GM21717 (cell line): ENCODE results near the gene LEMD3.

ENCODE experiments used
- ATAC-seq: cut with Tn5 transposase; IDR thresholded peaks from one replicate; pipeline ENCODE4 v1.9.1; 2021; ENCODE audit warnings: mild to moderate bottlenecking, moderate library complexity; ENCODE audit not compliant: unreplicated experiment

Gene LEMD3

GRCh38 chr12:65204886-65205525 lies 35.6 kb downstream of the LEMD3 start:
- no peak for ATAC-seq

GRCh38 chr12:65205886-65206285 lies 36.5 kb downstream of the LEMD3 start:
- ATAC-seq = no peak

- no peak for ATAC-seq
These were observed 38.7 kb downstream of the LEMD3 start for GRCh38 chr12:65208125-65208524.

GRCh38 chr12:65208964-65209654 lies 39.7 kb downstream of the LEMD3 start:
- ATAC-seq = no peak

- ATAC-seq = peak; percentile 89
These were observed 40.3 kb downstream of the LEMD3 start for GRCh38 chr12:65209655-65210043.

GRCh38 chr12:65217086-65217485 lies 47.7 kb downstream of the LEMD3 start:
- ATAC-seq = no peak

- no peak for ATAC-seq
These were observed 51.4 kb downstream of the LEMD3 start for GRCh38 chr12:65220761-65221160.

GRCh38 chr12:65229441-65229840 lies 60.1 kb downstream of the LEMD3 start:
- no peak for ATAC-seq

GRCh38 chr12:65232476-65233077 lies 63.2 kb downstream of the LEMD3 start:
- no peak for ATAC-seq

- ATAC-seq = no peak
These were observed 67.8 kb downstream of the LEMD3 start for GRCh38 chr12:65237153-65237552.

- no peak for ATAC-seq
These were observed 69.2 kb downstream of the LEMD3 start for GRCh38 chr12:65238609-65239008.

GRCh38 chr12:65248656-65249633 lies 79.6 kb downstream of the LEMD3 start:
- ATAC-seq = no peak

GRCh38 chr12:65252515-65252914 lies 83.1 kb downstream of the LEMD3 start:
- ATAC-seq = no peak

GRCh38 chr12:65257986-65258385 lies 88.6 kb downstream of the LEMD3 start:
- ATAC-seq = no peak

- no peak for ATAC-seq
These were observed 90.1 kb downstream of the LEMD3 start for GRCh38 chr12:65259501-65259900.

- no peak for ATAC-seq
These were observed 94.4 kb downstream of the LEMD3 start for GRCh38 chr12:65263777-65264176.

GRCh38 chr12:65266408-65266807 lies 97.0 kb downstream of the LEMD3 start:
- no peak for ATAC-seq

GRCh38 chr12:65269603-65270002 lies 100.2 kb downstream of the LEMD3 start:
- no peak for ATAC-seq

- ATAC-seq = no peak
These were observed 105.4 kb downstream of the LEMD3 start for GRCh38 chr12:65274602-65275272.

- no peak for ATAC-seq
These were observed 106.2 kb downstream of the LEMD3 start for GRCh38 chr12:65275627-65276026.
